GM19023 (cell line): ENCODE measurements around the gene CDKAL1.
"Not testable (repeated sequence)": the region's sequence is repeated elsewhere in the genome, so short reads cannot be mapped to it uniquely, and the experiment has no call there.

Experiments
- ATAC-seq: cut with Tn5 transposase; IDR thresholded peaks from one replicate; pipeline ENCODE4 v1.9.1; 2021; ENCODE audit warnings: mild to moderate bottlenecking, moderate library complexity; ENCODE audit not compliant: unreplicated experiment

Gene CDKAL1

GRCh38 chr6:21087188-21087587 lies 552.9 kb downstream of the CDKAL1 start:
- no peak for ATAC-seq

- no peak for ATAC-seq
Measured at GRCh38 chr6:21091411-21091810, 557.2 kb downstream of the CDKAL1 start.

GRCh38 chr6:21092231-21092772 lies 558.0 kb downstream of the CDKAL1 start:
- ATAC-seq: not testable (repeated sequence)

GRCh38 chr6:21095462-21095861 lies 561.2 kb downstream of the CDKAL1 start:
- ATAC-seq: no peak

- no peak for ATAC-seq
Measured at GRCh38 chr6:21098134-21098533, 563.9 kb downstream of the CDKAL1 start.

- no peak for ATAC-seq
Measured at GRCh38 chr6:21098744-21099143, 564.5 kb downstream of the CDKAL1 start.

GRCh38 chr6:21099338-21100314 lies 565.4 kb downstream of the CDKAL1 start:
- no peak for ATAC-seq

GRCh38 chr6:21100991-21101390 lies 566.7 kb downstream of the CDKAL1 start:
- no peak for ATAC-seq

- no peak for ATAC-seq
Measured at GRCh38 chr6:21101694-21102093, 567.4 kb downstream of the CDKAL1 start.

GRCh38 chr6:21102201-21102600 lies 567.9 kb downstream of the CDKAL1 start:
- ATAC-seq: no peak

- no peak for ATAC-seq
Measured at GRCh38 chr6:21102624-21103023, 568.4 kb downstream of the CDKAL1 start.

- ATAC-seq: no peak
Measured at GRCh38 chr6:21103626-21104224, 569.5 kb downstream of the CDKAL1 start.

- no peak for ATAC-seq
Measured at GRCh38 chr6:21104288-21104687, 570.0 kb downstream of the CDKAL1 start.

GRCh38 chr6:21107796-21108195 lies 573.5 kb downstream of the CDKAL1 start:
- ATAC-seq: no peak

GRCh38 chr6:21109391-21110178 lies 575.3 kb downstream of the CDKAL1 start:
- ATAC-seq: no peak

GRCh38 chr6:21110684-21111083 lies 576.4 kb downstream of the CDKAL1 start:
- ATAC-seq: no peak

- no peak for ATAC-seq
Measured at GRCh38 chr6:21111093-21111725, 577.0 kb downstream of the CDKAL1 start.

- no peak for ATAC-seq
Measured at GRCh38 chr6:21115111-21115510, 580.9 kb downstream of the CDKAL1 start.

GRCh38 chr6:21116736-21117135 lies 582.5 kb downstream of the CDKAL1 start:
- ATAC-seq: no peak

GRCh38 chr6:21118216-21118780 lies 584.0 kb downstream of the CDKAL1 start:
- no peak for ATAC-seq
